ENCODE results near the gene NAXD.

GRCh38 chr13:110636701-110637201 lies 21.4 kb downstream of the NAXD start:
- TF ChIP-seq MXI1 (conservative IDR thresholded peaks at IDR 0.05; ENCODE audit: poor library complexity, severe bottlenecking), result no peak
- no peak for TF ChIP-seq CTCF (IDR thresholded peaks at IDR 0.05; ENCODE audit: poor library complexity, severe bottlenecking)
- TF ChIP-seq EZH2 (IDR thresholded peaks at IDR 0.05; ENCODE audit: borderline replicate concordance, insufficient read depth, low read length, poor library complexity, severe bottlenecking), result no peak
- no peak for TF ChIP-seq TAF1 (IDR thresholded peaks at IDR 0.05; ENCODE audit: low read depth)

Measured in neural cell (in vitro differentiated cells).